HEK293T (cell line): ENCODE data around the gene LSAMP.

Source experiments
- CTCF ChIA-PET: fragments of 350-600 bp; formaldehyde crosslinking; extraction: SDS; loops from one replicate; lab custom pipeline; 2021; ENCODE audit warnings: antibody characterized with exemption, inconsistent platforms; lab: Yijun Ruan, JAX
- POLR2A ChIA-PET: fragments of 350-600 bp; formaldehyde crosslinking; extraction: SDS; loops from one replicate; lab custom pipeline; 2020; ENCODE audit warnings: antibody characterized with exemption, inconsistent platforms; lab: Yijun Ruan, JAX
- DNase-seq: peaks from one replicate; pipeline ENCODE4 v3.0.0; 2012; ENCODE audit warnings: mixed read lengths; ENCODE audit errors: extremely low spot score
- ARNT ChIP-seq: fragments of 450-650 bp; IDR thresholded peaks from 2 replicates; pipeline ENCODE4 v1.6.1; 2017; ENCODE audit warnings: mild to moderate bottlenecking
- BHLHE40 ChIP-seq: fragments of 450-650 bp; IDR thresholded peaks from 2 replicates; pipeline ENCODE4 v1.6.1; 2016; ENCODE audit warnings: mild to moderate bottlenecking, moderate library complexity, borderline replicate concordance
- CTBP1 ChIP-seq: fragments of 450-650 bp; IDR thresholded peaks from 2 replicates; pipeline ENCODE4 v1.6.1; 2016; ENCODE audit warnings: borderline replicate concordance
- ELF4 ChIP-seq: fragments of 450-650 bp; IDR thresholded peaks from 2 replicates; pipeline ENCODE4 v1.6.1; 2017; ENCODE audit warnings: antibody characterized with exemption
- FOXA1 ChIP-seq: fragments of 450-650 bp; IDR thresholded peaks from 2 replicates; pipeline ENCODE4 v1.6.1; 2016; ENCODE audit warnings: mild to moderate bottlenecking
- FOXK2 ChIP-seq: fragments of 450-650 bp; IDR thresholded peaks from 2 replicates; pipeline ENCODE4 v1.6.1; 2016; ENCODE audit warnings: mild to moderate bottlenecking
- FOXM1 ChIP-seq: fragments of 450-650 bp; IDR thresholded peaks from 2 replicates; pipeline ENCODE4 v1.6.1; 2017; ENCODE audit warnings: mild to moderate bottlenecking, borderline replicate concordance
- HDGF ChIP-seq: fragments of 450-650 bp; IDR thresholded peaks from 2 replicates; pipeline ENCODE4 v1.6.1; 2017; ENCODE audit warnings: antibody characterized with exemption, borderline replicate concordance
- L3MBTL2 ChIP-seq: fragments of 450-650 bp; conservative IDR thresholded peaks from 2 replicates; pipeline ENCODE4 v1.6.1; 2016; ENCODE audit warnings: mild to moderate bottlenecking
- LEF1 ChIP-seq: fragments of 450-650 bp; IDR thresholded peaks from 2 replicates; pipeline ENCODE4 v1.6.1; 2017; ENCODE audit warnings: mild to moderate bottlenecking, borderline replicate concordance
- NFRKB ChIP-seq: fragments of 450-650 bp; IDR thresholded peaks from 2 replicates; pipeline ENCODE4 v1.6.1; 2016; ENCODE audit warnings: mild to moderate bottlenecking, moderate library complexity
- PKNOX1 ChIP-seq: fragments of 450-650 bp; IDR thresholded peaks from 2 replicates; pipeline ENCODE4 v1.6.1; 2016
- SP1 ChIP-seq: fragments of 450-650 bp; IDR thresholded peaks from 2 replicates; pipeline ENCODE4 v1.6.1; 2017
- SUZ12 ChIP-seq: fragments of 450-650 bp; IDR thresholded peaks from 2 replicates; pipeline ENCODE4 v1.6.1; 2016; ENCODE audit warnings: mild to moderate bottlenecking
- TARDBP ChIP-seq: fragments of 450-650 bp; IDR thresholded peaks from 2 replicates; pipeline ENCODE4 v1.6.1; 2016
- ZNF384 ChIP-seq: fragments of 450-650 bp; IDR thresholded peaks from 2 replicates; pipeline ENCODE4 v1.6.1; 2016

The LSAMP gene

DNA sequence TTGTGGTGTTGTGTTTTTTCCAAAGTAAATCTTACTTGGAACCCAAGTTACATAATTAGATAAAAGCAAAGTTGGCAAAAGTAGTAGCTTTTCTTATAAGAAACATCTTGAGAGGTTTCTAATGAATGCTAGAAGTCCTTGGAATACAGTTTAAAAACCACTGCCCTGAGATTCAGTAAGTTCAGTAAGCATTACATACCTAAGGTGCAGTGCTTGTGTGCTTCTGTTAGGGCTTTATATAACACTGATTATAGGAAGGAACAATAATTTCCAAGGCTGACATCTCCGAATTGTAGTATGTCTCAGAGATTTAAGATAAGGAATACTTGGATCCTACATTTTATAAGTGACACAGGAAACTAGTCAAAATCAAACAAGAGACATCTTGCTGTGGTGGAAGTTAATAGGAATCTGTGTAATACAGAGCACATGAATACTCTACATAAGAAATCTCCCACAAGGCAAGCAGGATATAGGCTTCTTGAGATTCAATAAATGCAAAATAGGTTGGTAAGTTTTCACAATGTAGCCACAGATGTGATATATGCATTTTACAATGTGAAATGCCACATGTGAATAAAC is 268.2 kb downstream of the LSAMP start:
- TF ChIP-seq CTBP1: no peak
- TF ChIP-seq NFRKB: no peak
- no peak for TF ChIP-seq LEF1
- TF ChIP-seq BHLHE40: no peak
- no peak for TF ChIP-seq FOXM1
- no peak for TF ChIP-seq SUZ12
- no peak for TF ChIP-seq FOXA1
- DNase-seq: no peak
- ChIA-PET CTCF (no interaction called here), POLR2A (no interaction called here)

DNA sequence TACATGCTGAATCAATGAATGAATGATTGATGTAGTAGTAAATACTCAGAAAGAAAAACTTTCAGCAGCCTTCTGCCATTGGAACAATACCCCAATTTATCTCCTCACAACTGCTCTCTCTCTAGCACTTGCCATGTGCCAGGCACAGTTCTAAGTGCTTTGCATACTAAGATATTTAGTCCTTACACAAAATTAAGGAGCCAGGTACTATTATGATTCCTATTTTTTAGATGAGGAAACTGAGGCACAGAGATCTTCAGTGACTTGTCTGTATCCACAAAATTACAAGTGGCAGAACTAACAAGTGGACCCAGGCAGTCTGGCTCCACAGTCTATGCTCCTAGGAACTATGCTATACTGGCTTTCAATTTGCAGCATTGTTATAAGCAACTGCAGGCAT is 279.2 kb downstream of the LSAMP start:
- POLR2A ChIA-PET: no interaction called here
- CTCF ChIA-PET: no interaction called here
- DNase-seq: no peak
- TF ChIP-seq TARDBP (no peak), SP1 (no peak), NFRKB (no peak), LEF1 (no peak), ARNT (no peak), HDGF (no peak), BHLHE40 (no peak), PKNOX1 (no peak), FOXK2 (no peak), ELF4 (no peak), CTBP1 (no peak), ZNF384 (no peak)

GRCh38 chr3:116165641-116166040 is 279.6 kb downstream of the LSAMP start:
- POLR2A ChIA-PET: no interaction called here
- DNase-seq: no peak
- TF ChIP-seq FOXK2: no peak
- TF ChIP-seq FOXA1: no peak
- TF ChIP-seq TARDBP: no peak
- no peak for TF ChIP-seq ZNF384
- no peak for TF ChIP-seq L3MBTL2
- CTCF ChIA-PET: no interaction called here

- no peak for DNase-seq
- CTCF ChIA-PET: no interaction called here
- TF ChIP-seq ARNT (no peak), PKNOX1 (peak; percentile 80)
- POLR2A ChIA-PET: no interaction called here
These were observed 280.2 kb downstream of the LSAMP start for GRCh38 chr3:116165135-116165534.

- CTCF ChIA-PET: no interaction called here
- TF ChIP-seq ELF4 (no peak), SUZ12 (no peak), ZNF384 (no peak), CTBP1 (no peak)
- no peak for DNase-seq
- POLR2A ChIA-PET: no interaction called here
These were observed 281.2 kb downstream of the LSAMP start for GRCh38 chr3:116164039-116164438.

DNA sequence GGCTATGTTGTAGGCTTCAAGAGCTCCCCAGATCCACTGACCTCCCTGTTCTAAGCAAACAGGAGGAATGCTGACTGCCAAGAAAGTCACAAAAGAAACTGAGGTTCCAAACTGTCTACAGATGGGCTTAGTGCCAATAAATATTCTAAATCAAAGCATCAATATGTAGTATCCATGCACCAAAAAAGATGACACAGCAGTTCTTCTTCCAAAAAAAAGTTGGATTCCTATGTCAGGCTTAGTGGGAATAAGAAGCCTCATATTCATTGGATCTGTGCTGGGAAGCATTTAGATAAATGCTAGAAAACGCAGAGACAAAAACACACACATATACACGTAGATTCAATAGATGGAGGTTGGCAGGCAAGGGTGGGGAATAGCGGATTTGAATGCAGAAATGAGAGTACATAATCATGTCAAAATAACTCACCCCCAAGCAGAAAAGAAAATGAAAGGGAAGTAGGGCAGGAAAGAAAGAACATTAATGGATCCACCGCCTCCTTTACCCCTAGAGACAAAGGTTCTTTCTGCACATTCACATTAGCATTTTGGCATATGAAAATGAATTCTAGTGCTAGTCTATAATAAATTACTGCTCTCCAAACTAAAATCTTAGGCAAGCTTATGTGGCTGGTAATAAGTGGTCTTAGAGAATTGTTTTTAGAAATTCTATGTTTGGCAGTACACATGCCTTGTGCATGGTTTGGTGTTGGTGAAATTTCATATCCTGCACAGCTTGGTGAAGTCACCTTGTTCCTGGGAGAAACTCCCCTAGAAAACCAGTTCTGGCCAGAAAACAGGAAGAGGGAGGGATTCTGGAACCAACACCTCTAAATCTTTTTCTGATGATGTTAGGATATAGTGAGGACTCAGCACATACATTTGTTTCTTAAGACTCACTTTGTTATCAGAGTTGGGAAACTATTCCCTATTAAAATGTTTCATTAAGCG is 283.4 kb downstream of the LSAMP start:
- no peak for TF ChIP-seq FOXA1
- no peak for TF ChIP-seq FOXM1
- TF ChIP-seq CTBP1: no peak
- TF ChIP-seq ARNT: no peak
- TF ChIP-seq BHLHE40: no peak
- no peak for DNase-seq
- ChIA-PET CTCF (no interaction called here), POLR2A (no interaction called here)

- DNase-seq: no peak
- ChIA-PET POLR2A (no interaction called here), CTCF (no interaction called here)
- TF ChIP-seq BHLHE40: no peak
- no peak for TF ChIP-seq CTBP1
- no peak for TF ChIP-seq FOXK2
- TF ChIP-seq SP1: no peak
- no peak for TF ChIP-seq L3MBTL2
- no peak for TF ChIP-seq SUZ12
- TF ChIP-seq HDGF: no peak
- no peak for TF ChIP-seq ELF4
- no peak for TF ChIP-seq ZNF384
- TF ChIP-seq FOXA1: no peak
- TF ChIP-seq FOXM1: no peak
- no peak for TF ChIP-seq ARNT
- TF ChIP-seq PKNOX1: no peak
- no peak for TF ChIP-seq NFRKB
- TF ChIP-seq LEF1: no peak
These were observed 284.7 kb downstream of the LSAMP start for GRCh38 chr3:116160594-116160993.
